Measurements from ENCODE around the gene PRKCH.

GRCh38 chr14:61479746-61480502 is 158.5 kb downstream of the PRKCH start:
- no peak for TF ChIP-seq POU6F1 (CRISPR knock-in tag; IDR thresholded peaks at IDR 0.05; ENCODE audit: borderline replicate concordance, low read depth)
- no peak for TF ChIP-seq ISL1 (CRISPR knock-in tag; IDR thresholded peaks at IDR 0.05)
- TF ChIP-seq ZNF8 (CRISPR knock-in tag; IDR thresholded peaks at IDR 0.05), result no peak
- TF ChIP-seq ARNTL (CRISPR knock-in tag; IDR thresholded peaks at IDR 0.05; ENCODE audit: borderline replicate concordance, low read depth), result no peak
- no peak for TF ChIP-seq BACH2 (CRISPR knock-in tag; IDR thresholded peaks at IDR 0.05; ENCODE audit: borderline replicate concordance)
- TF ChIP-seq GLIS3 (CRISPR knock-in tag; IDR thresholded peaks at IDR 0.05), result no peak
- TF ChIP-seq ESRRG (CRISPR knock-in tag; IDR thresholded peaks at IDR 0.05), result no peak
- no peak for TF ChIP-seq ZC3H10 (CRISPR knock-in tag; IDR thresholded peaks at IDR 0.05)
- no peak for TF ChIP-seq ZNF70 (CRISPR knock-in tag; IDR thresholded peaks at IDR 0.05)
- no peak for TF ChIP-seq RARB (CRISPR knock-in tag; IDR thresholded peaks at IDR 0.05)
- TF ChIP-seq TCF4 (CRISPR knock-in tag; IDR thresholded peaks at IDR 0.05; ENCODE audit: borderline replicate concordance), result no peak
- TF ChIP-seq PPARA (CRISPR knock-in tag; IDR thresholded peaks at IDR 0.05; ENCODE audit: borderline replicate concordance), result no peak
- no peak for TF ChIP-seq OSR1 (CRISPR knock-in tag; IDR thresholded peaks at IDR 0.05)

All from SK-N-SH treated with all-trans-retinoic acid at 6 μM for 48 hours (cell line).